Ascending aorta (tissue), 2 donors: ENCODE data around the gene GALNT18. TPM values are rescaled to one million over a fixed set of nuclear protein-coding genes. Genes with fewer than 3 reads are reported as not detected.

Experiments
- DNase-seq, 2 donors: peaks; one replicate each; pipeline ENCODE4 v3.0.0-alpha.2; 2019; ENCODE audit warnings: low spot score in 2 of 2
- H3K27ac ChIP-seq, 2 donors: fragments of 200-600 bp; sonication (generic); one replicate each; pipeline ENCODE4 v1.5.1; 2016 to 2017; ENCODE audit warnings: mild to moderate bottlenecking in 1 of 2
- H3K27me3 ChIP-seq: fragments of 200-600 bp; sonication (generic); one replicate; pipeline ENCODE4 v1.5.1; 2017
- H3K36me3 ChIP-seq, 2 donors: fragments of 200-600 bp; sonication (generic); one replicate each; pipeline ENCODE4 v1.5.1; 2016
- H3K4me1 ChIP-seq, 2 donors: fragments of 200-600 bp; sonication (generic); one replicate each; pipeline ENCODE4 v1.5.1; 2016 to 2017; ENCODE audit warnings: mild to moderate bottlenecking in 1 of 2
- H3K4me3 ChIP-seq, 2 donors: fragments of 200-600 bp; sonication (generic); one replicate each; pipeline ENCODE4 v1.5.1; 2016 to 2017; ENCODE audit warnings: mild to moderate bottlenecking in 1 of 2
- H3K9me3 ChIP-seq, 2 donors: fragments of 200-600 bp; sonication (generic); one replicate each; pipeline ENCODE4 v1.5.1; 2016
- intact Hi-C: fragments of 100-400 bp; cut with DNase I; formaldehyde crosslinking; loops from one replicate; pipeline ENCODE4 v1.15.1; 2023
- total RNA-seq: library from RNA; depleted of rRNA; stranded (reverse); fragments of >200 nt; gene quantifications from one replicate; pipeline ENCODE4 v1.1.0, GENCODE V29; 2016
- TF ChIP-seq, protein P1 (sequence below), 3 experiments: fragments of 200-600 bp in 2 of 3; fragments of 450-650 bp in 1 of 3; sonication (generic) in 2 of 3; IDR thresholded peaks; one replicate each; pipeline ENCODE4 v1.5.1; 2016 to 2019; ENCODE audit warnings: antibody characterized with exemption in 3 of 3, mild to moderate bottlenecking in 1 of 3, moderate library complexity in 1 of 3

GALNT18 gene
- total RNA-seq, 1 donor from 2014 or later = 53.5 TPM

DNA sequence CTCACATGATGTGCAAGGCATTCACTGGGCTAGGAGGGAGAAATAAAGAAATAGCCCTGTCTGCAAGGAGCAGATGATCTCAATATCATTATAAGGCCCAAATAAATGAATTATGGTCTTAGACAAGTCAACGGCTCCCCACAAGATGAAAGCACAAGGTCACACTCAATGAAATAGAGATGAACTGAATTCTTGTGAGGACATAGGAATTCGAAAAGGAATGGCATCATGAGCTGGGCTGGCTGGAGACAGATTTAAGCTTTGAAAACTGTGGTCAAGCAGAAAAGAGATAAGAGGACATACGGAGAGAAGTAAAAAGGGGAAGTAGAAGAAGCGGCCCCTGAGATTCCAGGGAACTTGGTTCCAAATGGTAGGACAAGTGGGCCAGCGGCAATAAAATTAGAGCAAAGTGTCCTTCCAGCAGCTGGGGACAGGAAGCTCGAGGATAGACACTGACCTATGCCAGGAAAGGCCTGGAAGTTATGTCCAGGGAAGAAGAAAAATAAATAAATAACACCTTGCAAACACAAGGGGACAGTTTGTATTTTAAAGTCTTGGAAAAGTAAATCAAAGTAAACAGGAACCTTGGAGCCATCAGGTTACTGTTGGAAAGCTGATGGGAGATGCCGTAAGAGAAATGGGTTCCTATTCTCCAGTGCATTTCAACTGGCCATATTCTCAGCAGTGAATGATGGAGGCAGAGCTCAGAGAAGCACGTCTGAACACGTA, 37.8 kb downstream of the GALNT18 start:
- Histone ChIP-seq H3K4me3 (no peak overlapping the region), H3K27me3 (no peaks in the 10 kb centered on the region), H3K4me1 (peaks cover 7 to 47% of the 10 kb centered on the region in 2 donors), H3K9me3 (no peaks in the 10 kb centered on the region), H3K27ac (peak overlapping the region; percentile 30 to 81), H3K36me3 (no peaks in the 10 kb centered on the region)
- no peak for DNase-seq
- intact Hi-C loops = loop anchor here (1.0 kb wide), 1 partner anchor 12 kb away; no protein-coding TSS in a partner anchor
- TF ChIP-seq, protein P1, sequence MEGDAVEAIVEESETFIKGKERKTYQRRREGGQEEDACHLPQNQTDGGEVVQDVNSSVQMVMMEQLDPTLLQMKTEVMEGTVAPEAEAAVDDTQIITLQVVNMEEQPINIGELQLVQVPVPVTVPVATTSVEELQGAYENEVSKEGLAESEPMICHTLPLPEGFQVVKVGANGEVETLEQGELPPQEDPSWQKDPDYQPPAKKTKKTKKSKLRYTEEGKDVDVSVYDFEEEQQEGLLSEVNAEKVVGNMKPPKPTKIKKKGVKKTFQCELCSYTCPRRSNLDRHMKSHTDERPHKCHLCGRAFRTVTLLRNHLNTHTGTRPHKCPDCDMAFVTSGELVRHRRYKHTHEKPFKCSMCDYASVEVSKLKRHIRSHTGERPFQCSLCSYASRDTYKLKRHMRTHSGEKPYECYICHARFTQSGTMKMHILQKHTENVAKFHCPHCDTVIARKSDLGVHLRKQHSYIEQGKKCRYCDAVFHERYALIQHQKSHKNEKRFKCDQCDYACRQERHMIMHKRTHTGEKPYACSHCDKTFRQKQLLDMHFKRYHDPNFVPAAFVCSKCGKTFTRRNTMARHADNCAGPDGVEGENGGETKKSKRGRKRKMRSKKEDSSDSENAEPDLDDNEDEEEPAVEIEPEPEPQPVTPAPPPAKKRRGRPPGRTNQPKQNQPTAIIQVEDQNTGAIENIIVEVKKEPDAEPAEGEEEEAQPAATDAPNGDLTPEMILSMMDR (IDR thresholded peaks at IDR 0.05) = no peak

DNA sequence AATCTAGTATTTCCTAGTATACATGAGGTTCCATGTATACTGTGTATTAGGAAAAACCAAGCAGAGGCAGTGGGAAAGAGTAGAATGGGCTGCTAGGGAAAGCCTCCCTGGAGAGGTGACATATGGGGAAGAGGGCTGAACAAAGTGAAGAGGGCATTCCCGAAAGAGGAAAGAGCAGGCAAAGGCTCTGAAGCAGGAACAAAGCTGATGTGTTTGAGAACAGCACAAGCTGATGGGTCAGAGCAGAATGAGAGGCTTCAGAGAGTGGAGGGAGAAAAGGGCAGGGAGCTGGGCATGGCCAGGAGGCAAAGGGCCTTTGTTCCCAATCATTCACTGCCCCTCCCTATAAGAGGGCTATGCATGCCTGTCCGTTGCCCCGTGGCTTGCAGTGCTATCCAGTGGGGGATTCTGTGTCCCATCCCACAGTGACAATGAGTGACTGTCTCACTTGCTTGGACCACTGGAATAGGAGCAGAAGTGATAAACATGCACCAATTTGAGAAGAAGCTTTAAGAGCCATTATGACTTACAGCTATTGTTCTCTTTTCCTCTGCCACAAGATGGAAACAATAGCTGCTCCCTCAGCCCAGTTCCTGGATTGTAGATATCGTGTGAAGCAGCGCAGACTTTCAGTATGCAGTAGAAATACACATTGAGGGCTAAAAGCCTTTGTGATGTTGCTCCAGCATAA, 39.6 kb downstream of the GALNT18 start:
- no peaks in the 10 kb centered on the region for H3K36me3 ChIP-seq
- H3K4me1 ChIP-seq = peaks cover 4 to 36% of the 10 kb centered on the region in 2 donors
- H3K27ac ChIP-seq = peak overlapping the region; percentile 61 to 72
- H3K9me3 ChIP-seq = no peaks in the 10 kb centered on the region
- intact Hi-C loops = no loop called here
- no peak overlapping the region for H3K4me3 ChIP-seq
- TF ChIP-seq, protein P1 (IDR thresholded peaks at IDR 0.05) = no peak
- no peaks in the 10 kb centered on the region for H3K27me3 ChIP-seq
- no peak for DNase-seq

DNA sequence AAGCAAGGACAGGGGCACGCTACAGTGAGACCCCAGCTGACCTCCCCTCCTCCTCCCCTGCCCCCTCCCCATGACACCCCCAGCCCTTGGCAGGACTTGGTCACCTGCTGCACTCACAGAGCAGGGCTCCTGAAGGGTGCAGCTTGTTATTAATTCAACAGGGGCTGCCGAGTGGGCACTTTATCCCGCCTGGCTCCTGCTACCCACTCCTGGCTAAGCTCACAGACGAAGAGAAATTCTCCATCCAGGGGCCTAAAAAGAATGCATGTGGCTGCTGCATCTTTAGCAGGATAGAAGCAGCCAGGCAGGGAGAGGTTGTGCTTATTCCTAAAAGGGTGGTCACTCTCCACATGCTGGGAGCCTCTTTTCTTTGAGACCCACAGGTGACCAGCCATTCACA, 40.3 kb downstream of the GALNT18 start:
- Histone ChIP-seq H3K27me3 (no peaks in the 10 kb centered on the region), H3K36me3 (no peaks in the 10 kb centered on the region), H3K9me3 (no peaks in the 10 kb centered on the region), H3K4me1 (peaks cover 4 to 32% of the 10 kb centered on the region in 2 donors), H3K4me3 (no peak overlapping the region), H3K27ac (peak overlapping the region; percentile 61 to 72)
- intact Hi-C loops = no loop called here
- no peak for DNase-seq
- TF ChIP-seq, protein P1 (IDR thresholded peaks at IDR 0.05) = no peak

DNA sequence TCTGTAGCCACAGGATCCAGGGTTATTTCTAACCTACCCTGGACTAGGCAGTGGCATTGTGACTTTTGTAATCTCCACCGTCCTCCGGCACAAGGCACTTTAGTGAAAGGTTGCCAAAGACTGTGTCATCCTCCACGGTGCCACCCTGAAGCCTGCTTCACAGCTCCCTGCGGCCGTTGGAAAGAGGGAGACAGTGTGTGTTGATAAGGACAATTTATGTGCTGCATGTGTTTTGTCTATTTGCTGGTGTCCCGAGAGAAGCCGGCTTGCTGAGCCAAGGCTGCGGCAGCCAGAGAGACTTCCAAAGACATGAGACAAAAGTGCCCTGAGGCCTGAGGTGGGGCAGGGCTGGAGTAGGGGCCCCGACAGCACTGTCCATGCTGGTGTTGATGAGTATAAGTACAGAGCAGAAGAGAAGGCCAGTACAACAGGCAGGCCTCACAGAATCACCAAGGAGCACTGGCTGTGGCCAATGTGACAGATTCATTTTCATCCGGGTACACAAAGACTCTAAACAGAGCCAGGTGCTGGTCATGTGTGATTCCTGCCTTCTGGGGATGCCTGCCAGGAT, 40.9 kb downstream of the GALNT18 start:
- Histone ChIP-seq H3K9me3 (no peaks in the 10 kb centered on the region), H3K4me1 (peaks cover 4 to 28% of the 10 kb centered on the region in 2 donors), H3K4me3 (no peak overlapping the region), H3K27ac (peak overlapping the region; percentile 61 to 72), H3K27me3 (no peaks in the 10 kb centered on the region), H3K36me3 (no peaks in the 10 kb centered on the region)
- no peak for DNase-seq
- TF ChIP-seq, protein P1 (IDR thresholded peaks at IDR 0.05) = no peak
- intact Hi-C loops = no loop called here

DNA sequence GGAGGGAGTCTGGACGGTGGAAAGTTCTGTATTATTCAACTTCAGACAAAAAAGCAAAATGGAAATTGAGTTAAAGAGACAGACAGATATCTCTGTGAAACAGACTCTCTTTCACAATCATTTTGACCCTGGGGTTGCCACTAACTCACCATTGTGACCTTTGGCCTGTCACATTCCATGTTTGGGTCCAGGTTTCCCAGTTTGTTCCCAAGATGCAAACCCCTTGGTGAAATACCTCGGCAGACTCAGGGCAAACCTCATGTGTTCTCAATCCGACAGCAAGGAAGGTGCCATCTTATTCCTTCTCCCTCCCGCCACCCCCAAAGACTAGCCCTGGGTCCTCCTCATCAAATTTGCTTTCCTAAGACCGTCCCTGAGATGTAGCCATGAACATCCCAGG, 41.8 kb downstream of the GALNT18 start:
- Histone ChIP-seq H3K27me3 (no peaks in the 10 kb centered on the region), H3K4me1 (peaks cover 4 to 24% of the 10 kb centered on the region in 2 donors), H3K27ac (peak overlapping the region; percentile 61 to 72), H3K36me3 (no peaks in the 10 kb centered on the region), H3K4me3 (no peak overlapping the region), H3K9me3 (no peaks in the 10 kb centered on the region)
- intact Hi-C loops = no loop called here
- TF ChIP-seq, protein P1 (IDR thresholded peaks at IDR 0.05) = no peak
- DNase-seq = no peak
